HG03095 (cell line): ENCODE results near the gene LRRC27.
A peak's percentile ranks its signal among the peaks of the same experiment; 100 is the strongest.
"Not testable (repeated sequence)": the region's sequence is repeated elsewhere in the genome, so short reads cannot be mapped to it uniquely, and the experiment has no call there.

Source experiments
- ATAC-seq: cut with Tn5 transposase; IDR thresholded peaks from one replicate; pipeline ENCODE4 v1.9.1; 2021; ENCODE audit warnings: moderate library complexity; ENCODE audit not compliant: unreplicated experiment

LRRC27 gene

GRCh38 chr10:132314336-132314735 lies 17.7 kb upstream of the LRRC27 start:
- no peak for ATAC-seq

GRCh38 chr10:132314881-132315280 lies 17.1 kb upstream of the LRRC27 start:
- not testable (repeated sequence) for ATAC-seq

GRCh38 chr10:132316133-132316532 lies 15.9 kb upstream of the LRRC27 start:
- no peak for ATAC-seq

GRCh38 chr10:132317477-132317876 lies 14.5 kb upstream of the LRRC27 start:
- ATAC-seq, result not testable (repeated sequence)

GRCh38 chr10:132319853-132320653 lies 11.9 kb upstream of the LRRC27 start:
- ATAC-seq, result peak; percentile 99

- no peak for ATAC-seq
Measured at GRCh38 chr10:132320654-132321469, 11.1 kb upstream of the LRRC27 start.

- ATAC-seq, result no peak
Measured at GRCh38 chr10:132321726-132322125, 10.3 kb upstream of the LRRC27 start.

- no peak for ATAC-seq
Measured at GRCh38 chr10:132322586-132323048, 9.4 kb upstream of the LRRC27 start.

- no peak for ATAC-seq
Measured at GRCh38 chr10:132324186-132324585, 7.8 kb upstream of the LRRC27 start.

- no peak for ATAC-seq
Measured at GRCh38 chr10:132326344-132326889, 5.6 kb upstream of the LRRC27 start.

- no peak for ATAC-seq
Measured at GRCh38 chr10:132326925-132327324, 5.1 kb upstream of the LRRC27 start.

- ATAC-seq, result no peak
Measured at GRCh38 chr10:132328106-132328505, 3.9 kb upstream of the LRRC27 start.

- ATAC-seq, result no peak
Measured at GRCh38 chr10:132328738-132329137, 3.3 kb upstream of the LRRC27 start.

GRCh38 chr10:132329565-132330485 lies 2.2 kb upstream of the LRRC27 start:
- no peak for ATAC-seq

- no peak for ATAC-seq
Measured at GRCh38 chr10:132330486-132330833, 1.5 kb upstream of the LRRC27 start.

- ATAC-seq, result peak; percentile 40
Measured at GRCh38 chr10:132332433-132332754, 401 bp downstream of the LRRC27 start.

- ATAC-seq, result no peak
Measured at GRCh38 chr10:132333386-132333785, 1.4 kb downstream of the LRRC27 start.

- ATAC-seq, result no peak
Measured at GRCh38 chr10:132334631-132335188, 2.7 kb downstream of the LRRC27 start.

- ATAC-seq, result peak; percentile 42
Measured at GRCh38 chr10:132335189-132336063, 3.4 kb downstream of the LRRC27 start.
